Liver (tissue), 9 donors: ENCODE measurements around the gene SMIM35. TPM values are rescaled to one million over a fixed set of nuclear protein-coding genes. Genes with fewer than 3 reads are reported as not detected.

Experiments
- DNase-seq: peaks from one replicate; pipeline ENCODE4 v3.0.0-alpha.2; 2017; ENCODE audit warnings: low spot score
- H3K27ac ChIP-seq, 2 donors: one replicate each; pipeline ENCODE4 v1.7.0; 2013; ENCODE audit warnings: inconsistent platforms in 2 of 2, low read length in 2 of 2, control low read depth in 1 of 2, low read depth in 1 of 2, mild to moderate bottlenecking in 1 of 2
- H3K27me3 ChIP-seq, 4 donors: one replicate each; pipeline versions ENCODE4 v1.6.1 to v1.7.0; 2013; ENCODE audit warnings: low read length in 3 of 4, inconsistent platforms in 1 of 4, mild to moderate bottlenecking in 1 of 4, moderate library complexity in 1 of 4; ENCODE audit not compliant: control insufficient read depth in 4 of 4, insufficient read depth in 4 of 4
- H3K36me3 ChIP-seq, 4 donors: one replicate each; pipeline versions ENCODE4 v1.6.1 to v1.7.0; 2013; ENCODE audit warnings: low read length in 3 of 4, mild to moderate bottlenecking in 3 of 4, low read depth in 1 of 4, moderate library complexity in 1 of 4; ENCODE audit not compliant: control insufficient read depth in 4 of 4, insufficient read depth in 3 of 4
- H3K4me1 ChIP-seq, 4 donors: one replicate each; pipeline versions ENCODE4 v1.6.1 to v1.7.0; 2013; ENCODE audit warnings: low read length in 3 of 4, mild to moderate bottlenecking in 3 of 4, moderate library complexity in 1 of 4; ENCODE audit not compliant: control insufficient read depth in 4 of 4, insufficient read depth in 4 of 4
- H3K4me3 ChIP-seq, 3 donors: one replicate each; pipeline versions ENCODE4 v1.6.1 to v1.7.0; 2013; ENCODE audit warnings: low read length in 3 of 3, control low read depth in 1 of 3, low read depth in 1 of 3, mild to moderate bottlenecking in 1 of 3
- H3K9ac ChIP-seq, 2 donors: one replicate each; pipeline ENCODE4 v1.7.0; 2013; ENCODE audit warnings: low read length in 2 of 2, mild to moderate bottlenecking in 2 of 2, moderate library complexity in 2 of 2, control low read depth in 1 of 2, low read depth in 1 of 2
- H3K9me3 ChIP-seq, 4 donors: one replicate each; pipeline versions ENCODE4 v1.6.1 to v1.7.0; 2013; ENCODE audit warnings: low read length in 3 of 4; ENCODE audit not compliant: control insufficient read depth in 4 of 4
- EGR1 ChIP-seq, 2 donors: IDR thresholded peaks; 2 replicates each; pipeline ENCODE4 v1.6.1; 2016 to 2018; ENCODE audit warnings: antibody characterized with exemption in 2 of 2, low read depth in 2 of 2
- FOXA1 ChIP-seq: IDR thresholded peaks from 2 replicates; pipeline ENCODE4 v1.6.1; 2016; ENCODE audit warnings: antibody characterized with exemption
- FOXA2 ChIP-seq: IDR thresholded peaks from 2 replicates; pipeline ENCODE4 v1.6.1; 2016; ENCODE audit warnings: antibody characterized with exemption
- GABPA ChIP-seq, 2 donors: IDR thresholded peaks in 1 of 2; conservative IDR thresholded peaks in 1 of 2; 2 replicates each; pipeline ENCODE4 v1.6.1; 2016; ENCODE audit warnings: antibody characterized with exemption in 2 of 2, mild to moderate bottlenecking in 1 of 2, moderate library complexity in 1 of 2
- HNF4A ChIP-seq, 2 donors: conservative IDR thresholded peaks; 2 replicates each; pipeline ENCODE4 v1.6.1; 2016; ENCODE audit warnings: antibody characterized with exemption in 2 of 2, mild to moderate bottlenecking in 2 of 2
- HNF4G ChIP-seq: IDR thresholded peaks from 2 replicates; pipeline ENCODE4 v1.6.1; 2016; ENCODE audit warnings: antibody characterized with exemption
- JUND ChIP-seq, 2 donors: IDR thresholded peaks; 2 replicates each; pipeline ENCODE4 v1.6.1; 2016; ENCODE audit warnings: antibody characterized with exemption in 2 of 2
- MAX ChIP-seq: IDR thresholded peaks from 2 replicates; pipeline ENCODE4 v1.6.1; 2016; ENCODE audit warnings: antibody characterized with exemption
- NR2F2 ChIP-seq: IDR thresholded peaks from 2 replicates; pipeline ENCODE4 v1.6.1; 2016; ENCODE audit warnings: antibody characterized with exemption
- RAD21 ChIP-seq, 2 donors: IDR thresholded peaks; 2 replicates each; pipeline ENCODE4 v1.6.1; 2016; ENCODE audit warnings: antibody characterized with exemption in 2 of 2, mild to moderate bottlenecking in 2 of 2
- REST ChIP-seq: IDR thresholded peaks from 2 replicates; pipeline ENCODE4 v1.6.1; 2016; ENCODE audit warnings: antibody characterized with exemption, mild to moderate bottlenecking
- RXRA ChIP-seq, 2 donors: IDR thresholded peaks; 2 replicates each; pipeline ENCODE4 v1.6.1; 2017 to 2018; ENCODE audit warnings: antibody characterized with exemption in 2 of 2, mild to moderate bottlenecking in 1 of 2
- SP1 ChIP-seq: IDR thresholded peaks from 2 replicates; pipeline ENCODE4 v1.6.1; 2018; ENCODE audit warnings: antibody characterized with exemption, mild to moderate bottlenecking
- TAF1 ChIP-seq: conservative IDR thresholded peaks from 2 replicates; pipeline ENCODE4 v1.6.1; 2016; ENCODE audit warnings: antibody characterized with exemption, mild to moderate bottlenecking
- ZBTB33 ChIP-seq: IDR thresholded peaks from 2 replicates; pipeline ENCODE4 v1.6.1; 2016; ENCODE audit warnings: antibody characterized with exemption
- WGBS: extraction: QIAGEN DNeasy Blood & Tissue Kit; methylation state at CpG from one replicate; pipeline ENCODE4 v1.1.7; 2013; 5-methylcytosine and 5-hydroxymethylcytosine counted together
- polyA plus RNA-seq, 2 donors: library from polyadenylated mRNA; stranded (reverse) in 1 of 2; unstranded in 1 of 2; fragments of 200-250 nt in 1 of 2; fragments of >200 nt in 1 of 2; fragmentation: Nextera tagmentation in 1 of 2; extraction: Ambion mirVana in 1 of 2; gene quantifications; one replicate each; pipeline versions ENCODE4 v1.2.1 to v1.2.3, GENCODE V29; 2013 to 2015
- total RNA-seq, 2 donors: library from RNA; depleted of rRNA; stranded (reverse); fragments of >200 nt; gene quantifications; one replicate each; pipeline ENCODE4 v1.2.3, GENCODE V29; 2014
- TF ChIP-seq, protein P1 (sequence below): IDR thresholded peaks from 2 replicates; pipeline ENCODE4 v1.6.1; 2016; ENCODE audit warnings: antibody characterized with exemption
- TF ChIP-seq, protein P2 (sequence below): fragments of 150-350 bp; IDR thresholded peaks from 2 replicates; pipeline ENCODE4 v1.5.1; 2017; ENCODE audit warnings: improper control_type of control experiment, low read depth, low read length; ENCODE audit not compliant: missing input control
- donor health status: healthy.
- donor health status: healthy.
- donor health status: healthy.
- donor health status: healthy.
- donor health status: healthy.

The SMIM35 gene
- total and polyA plus RNA-seq, 4 donors = 0.07 TPM; not detected in 3

DNA sequence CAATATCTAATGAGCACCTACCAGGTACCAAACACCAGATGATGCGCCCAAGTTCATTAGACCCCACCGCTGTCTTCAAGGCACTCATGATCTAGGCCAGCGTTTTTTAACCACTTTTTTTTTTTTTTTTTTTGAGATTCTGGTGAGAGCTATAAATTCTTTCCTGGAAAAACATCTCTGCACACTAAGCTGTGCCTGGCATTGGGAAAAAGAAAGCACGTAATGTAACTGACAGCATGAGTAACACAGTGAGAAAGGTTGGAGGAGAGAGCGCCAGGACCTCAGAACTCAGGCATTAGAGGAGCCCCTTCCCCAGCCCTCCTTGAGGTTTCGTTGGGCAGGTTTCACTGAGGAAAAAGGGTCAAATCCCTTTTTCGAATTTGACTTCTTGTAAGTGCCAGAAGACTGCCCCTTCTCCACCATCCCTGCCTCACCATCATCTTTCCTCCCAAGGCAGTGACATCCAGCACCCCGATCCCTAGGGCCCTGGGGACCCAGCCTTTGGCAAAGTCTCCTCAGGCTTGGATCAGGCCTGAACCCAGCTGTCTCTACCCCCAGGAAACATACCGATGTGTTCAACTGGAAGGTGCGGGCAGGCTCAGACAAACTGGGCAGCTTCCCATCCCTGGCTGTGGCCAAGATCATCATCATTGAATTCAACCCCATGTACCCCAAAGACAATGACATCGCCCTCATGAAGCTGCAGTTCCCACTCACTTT, 26.1 kb upstream of the SMIM35 start:
- Histone ChIP-seq H3K36me3 (no peaks in the 10 kb centered on the region), H3K4me1 (no peaks in the 10 kb centered on the region), H3K9me3 (no peaks in the 10 kb centered on the region), H3K27me3 (no peaks in the 10 kb centered on the region), H3K9ac (no peak overlapping the region), H3K4me3 (no peak overlapping the region), H3K27ac (no peak overlapping the region)
- TF ChIP-seq SP1 (no peak), GABPA (IDR thresholded peaks at IDR 0.05 in 1 of 2, conservative IDR thresholded peaks at IDR 0.05 in 1 of 2) (no peak)
- no peak for DNase-seq
- 91% methylated on average over 11 of the region's 11 CpGs for WGBS

GRCh38 chr11:118111744-118112035, 24.9 kb upstream of the SMIM35 start:
- DNase-seq = no peak
- Histone ChIP-seq H3K9me3 (no peaks in the 10 kb centered on the region), H3K27ac (no peak overlapping the region), H3K27me3 (no peaks in the 10 kb centered on the region), H3K9ac (no peak overlapping the region), H3K36me3 (no peaks in the 10 kb centered on the region), H3K4me3 (no peak overlapping the region), H3K4me1 (no peaks in the 10 kb centered on the region)
- 86% methylated on average over 6 of the region's 6 CpGs for WGBS
- TF ChIP-seq NR2F2 = no peak
- no peak for TF ChIP-seq RAD21 (IDR thresholded peaks at IDR 0.05)
- TF ChIP-seq SP1 = no peak
- no peak for TF ChIP-seq FOXA2
- no peak for TF ChIP-seq ZBTB33
- TF ChIP-seq TAF1 = no peak
- TF ChIP-seq, protein P1, sequence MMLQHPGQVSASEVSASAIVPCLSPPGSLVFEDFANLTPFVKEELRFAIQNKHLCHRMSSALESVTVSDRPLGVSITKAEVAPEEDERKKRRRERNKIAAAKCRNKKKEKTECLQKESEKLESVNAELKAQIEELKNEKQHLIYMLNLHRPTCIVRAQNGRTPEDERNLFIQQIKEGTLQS = no peak
- TF ChIP-seq RXRA (IDR thresholded peaks at IDR 0.05) = no peak
- no peak for TF ChIP-seq HNF4G
- no peak for TF ChIP-seq JUND (IDR thresholded peaks at IDR 0.05)
- no peak for TF ChIP-seq GABPA (IDR thresholded peaks at IDR 0.05 in 1 of 2, conservative IDR thresholded peaks at IDR 0.05 in 1 of 2)
- TF ChIP-seq FOXA1 = no peak
- TF ChIP-seq EGR1 (IDR thresholded peaks at IDR 0.05; ENCODE audit: low read depth in 2 of 2) = no peak
- no peak for TF ChIP-seq REST
- TF ChIP-seq, protein P2, sequence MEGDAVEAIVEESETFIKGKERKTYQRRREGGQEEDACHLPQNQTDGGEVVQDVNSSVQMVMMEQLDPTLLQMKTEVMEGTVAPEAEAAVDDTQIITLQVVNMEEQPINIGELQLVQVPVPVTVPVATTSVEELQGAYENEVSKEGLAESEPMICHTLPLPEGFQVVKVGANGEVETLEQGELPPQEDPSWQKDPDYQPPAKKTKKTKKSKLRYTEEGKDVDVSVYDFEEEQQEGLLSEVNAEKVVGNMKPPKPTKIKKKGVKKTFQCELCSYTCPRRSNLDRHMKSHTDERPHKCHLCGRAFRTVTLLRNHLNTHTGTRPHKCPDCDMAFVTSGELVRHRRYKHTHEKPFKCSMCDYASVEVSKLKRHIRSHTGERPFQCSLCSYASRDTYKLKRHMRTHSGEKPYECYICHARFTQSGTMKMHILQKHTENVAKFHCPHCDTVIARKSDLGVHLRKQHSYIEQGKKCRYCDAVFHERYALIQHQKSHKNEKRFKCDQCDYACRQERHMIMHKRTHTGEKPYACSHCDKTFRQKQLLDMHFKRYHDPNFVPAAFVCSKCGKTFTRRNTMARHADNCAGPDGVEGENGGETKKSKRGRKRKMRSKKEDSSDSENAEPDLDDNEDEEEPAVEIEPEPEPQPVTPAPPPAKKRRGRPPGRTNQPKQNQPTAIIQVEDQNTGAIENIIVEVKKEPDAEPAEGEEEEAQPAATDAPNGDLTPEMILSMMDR = no peak
- no peak for TF ChIP-seq HNF4A (conservative IDR thresholded peaks at IDR 0.05)
- TF ChIP-seq MAX = no peak
